SK-N-SH (cell line): ENCODE measurements around the gene ATP1A2.

Source experiments
- MXI1 ChIP-seq: IDR thresholded peaks from 2 replicates; pipeline ENCODE4 v1.6.1; 2012; ENCODE audit warnings: mild to moderate bottlenecking, low read depth, low read length, improper control_type of control experiment
- NRF1 ChIP-seq: IDR thresholded peaks from 2 replicates; pipeline ENCODE4 v1.6.1; 2012; ENCODE audit warnings: low read depth, mild to moderate bottlenecking, low read length
- RFX5 ChIP-seq: IDR thresholded peaks from 2 replicates; pipeline ENCODE4 v1.6.1; 2012; ENCODE audit warnings: mild to moderate bottlenecking, improper control_type of control experiment, low read length
- YY1 ChIP-seq: IDR thresholded peaks from 2 replicates; pipeline ENCODE4 v1.4.0; 2012; ENCODE audit warnings: low read depth, mild to moderate bottlenecking
- TF ChIP-seq, protein P1 (sequence below): fragments of 200-600 bp; sonication (generic); IDR thresholded peaks from 2 replicates; pipeline ENCODE4 v1.6.1; 2017; ENCODE audit warnings: antibody characterized with exemption, mild to moderate bottlenecking, moderate library complexity
- TF ChIP-seq, protein P2 (sequence below): fragments of 150-350 bp; IDR thresholded peaks from 2 replicates; pipeline ENCODE4 v1.6.1; 2017; ENCODE audit warnings: antibody characterized with exemption, low read length, low read depth, borderline replicate concordance

DNA sequence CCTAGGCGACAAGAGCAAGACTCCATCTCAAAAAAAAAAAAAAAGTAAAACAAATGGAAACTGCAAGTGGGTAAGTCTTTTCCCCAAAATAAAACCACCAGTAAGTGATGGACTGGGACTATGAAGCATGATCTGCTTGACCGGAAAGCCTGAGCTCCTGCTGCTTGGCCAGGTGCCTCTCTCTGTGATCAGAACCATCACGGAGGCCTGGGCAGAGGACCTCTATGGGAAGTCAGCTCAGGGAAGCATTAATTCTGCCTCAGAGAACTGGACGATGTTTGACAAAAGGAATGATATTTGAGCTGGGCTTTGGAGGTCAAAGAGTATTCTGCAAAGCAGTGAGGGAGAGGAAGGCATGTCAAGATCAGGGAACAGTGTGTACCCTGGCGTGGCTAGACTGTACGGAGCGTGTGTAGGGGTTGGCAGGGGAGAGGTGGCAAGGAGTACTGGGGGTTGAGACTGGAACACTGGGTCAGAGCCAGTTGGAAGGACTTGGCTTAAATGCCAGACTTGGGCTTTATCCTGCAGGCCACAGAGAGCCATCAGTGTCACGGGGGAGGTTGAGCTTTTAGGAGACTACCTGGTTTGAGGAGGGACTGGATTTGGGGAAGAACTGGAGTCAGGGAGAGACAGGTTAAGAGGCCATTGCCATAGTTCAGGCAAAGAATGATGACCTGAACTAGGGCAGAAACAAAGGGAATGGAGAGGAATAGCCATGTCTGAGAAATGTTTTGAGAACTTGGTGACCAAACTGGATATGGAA lies 16.4 kb downstream of the ATP1A2 start:
- no peak for TF ChIP-seq MXI1
- no peak for TF ChIP-seq YY1
- no peak for TF ChIP-seq RFX5
- TF ChIP-seq, protein P1, sequence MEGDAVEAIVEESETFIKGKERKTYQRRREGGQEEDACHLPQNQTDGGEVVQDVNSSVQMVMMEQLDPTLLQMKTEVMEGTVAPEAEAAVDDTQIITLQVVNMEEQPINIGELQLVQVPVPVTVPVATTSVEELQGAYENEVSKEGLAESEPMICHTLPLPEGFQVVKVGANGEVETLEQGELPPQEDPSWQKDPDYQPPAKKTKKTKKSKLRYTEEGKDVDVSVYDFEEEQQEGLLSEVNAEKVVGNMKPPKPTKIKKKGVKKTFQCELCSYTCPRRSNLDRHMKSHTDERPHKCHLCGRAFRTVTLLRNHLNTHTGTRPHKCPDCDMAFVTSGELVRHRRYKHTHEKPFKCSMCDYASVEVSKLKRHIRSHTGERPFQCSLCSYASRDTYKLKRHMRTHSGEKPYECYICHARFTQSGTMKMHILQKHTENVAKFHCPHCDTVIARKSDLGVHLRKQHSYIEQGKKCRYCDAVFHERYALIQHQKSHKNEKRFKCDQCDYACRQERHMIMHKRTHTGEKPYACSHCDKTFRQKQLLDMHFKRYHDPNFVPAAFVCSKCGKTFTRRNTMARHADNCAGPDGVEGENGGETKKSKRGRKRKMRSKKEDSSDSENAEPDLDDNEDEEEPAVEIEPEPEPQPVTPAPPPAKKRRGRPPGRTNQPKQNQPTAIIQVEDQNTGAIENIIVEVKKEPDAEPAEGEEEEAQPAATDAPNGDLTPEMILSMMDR = no peak
- TF ChIP-seq, protein P2, sequence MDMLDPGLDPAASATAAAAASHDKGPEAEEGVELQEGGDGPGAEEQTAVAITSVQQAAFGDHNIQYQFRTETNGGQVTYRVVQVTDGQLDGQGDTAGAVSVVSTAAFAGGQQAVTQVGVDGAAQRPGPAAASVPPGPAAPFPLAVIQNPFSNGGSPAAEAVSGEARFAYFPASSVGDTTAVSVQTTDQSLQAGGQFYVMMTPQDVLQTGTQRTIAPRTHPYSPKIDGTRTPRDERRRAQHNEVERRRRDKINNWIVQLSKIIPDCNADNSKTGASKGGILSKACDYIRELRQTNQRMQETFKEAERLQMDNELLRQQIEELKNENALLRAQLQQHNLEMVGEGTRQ = no peak
- TF ChIP-seq NRF1 = no peak
